GM19099 (cell line): Measurements from ENCODE around the gene PYGB.

Source experiments
- POLR2A ChIP-seq: IDR thresholded peaks from 3 replicates; pipeline ENCODE4 v1.6.1; 2011; ENCODE audit warnings: low read depth; ENCODE audit not compliant: insufficient read length; ENCODE audit errors: extremely low read depth

PYGB gene

DNA sequence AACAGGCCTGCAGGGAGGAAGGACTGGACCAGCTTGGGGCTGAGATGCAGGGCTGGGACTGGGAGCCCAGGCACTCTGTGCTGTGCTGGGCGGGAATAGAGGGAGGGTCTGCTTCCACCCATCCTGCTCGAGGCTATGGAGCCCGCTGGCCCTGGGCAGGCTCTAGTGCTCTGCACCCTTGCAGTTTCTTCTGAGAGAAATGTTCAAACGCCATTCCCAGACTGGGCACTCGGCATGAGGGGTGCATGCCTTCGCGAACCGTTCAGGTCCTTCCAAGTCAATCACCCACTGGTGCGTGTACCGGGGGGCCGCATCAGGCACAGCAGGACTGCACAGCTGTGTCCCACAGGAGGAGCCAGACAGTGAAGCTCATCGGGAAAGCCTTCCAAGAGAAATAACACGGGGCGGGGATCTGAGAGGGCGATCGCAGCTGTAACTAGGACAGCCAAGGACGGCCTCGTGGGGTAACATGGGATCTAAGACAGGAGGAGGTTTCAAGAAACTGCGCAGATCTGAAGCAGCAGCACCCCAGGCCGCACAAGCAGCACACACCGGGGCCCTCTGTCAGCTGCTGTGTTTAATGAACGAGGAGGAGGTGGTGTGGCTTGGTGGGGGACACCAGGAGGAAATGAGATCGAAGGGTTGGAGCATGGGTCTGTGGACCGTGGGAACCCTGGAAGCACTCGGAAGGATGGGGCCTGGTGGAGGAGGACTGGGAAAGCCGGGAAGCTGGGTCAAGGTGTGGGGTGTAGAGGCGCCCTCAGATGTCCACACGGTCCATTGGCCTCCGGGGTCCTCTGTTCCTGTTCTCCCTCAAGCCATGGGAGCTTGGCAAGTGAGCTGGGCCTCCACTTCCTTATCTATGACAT, 26.1 kb upstream of the PYGB start:
- no peak for TF ChIP-seq POLR2A

DNA sequence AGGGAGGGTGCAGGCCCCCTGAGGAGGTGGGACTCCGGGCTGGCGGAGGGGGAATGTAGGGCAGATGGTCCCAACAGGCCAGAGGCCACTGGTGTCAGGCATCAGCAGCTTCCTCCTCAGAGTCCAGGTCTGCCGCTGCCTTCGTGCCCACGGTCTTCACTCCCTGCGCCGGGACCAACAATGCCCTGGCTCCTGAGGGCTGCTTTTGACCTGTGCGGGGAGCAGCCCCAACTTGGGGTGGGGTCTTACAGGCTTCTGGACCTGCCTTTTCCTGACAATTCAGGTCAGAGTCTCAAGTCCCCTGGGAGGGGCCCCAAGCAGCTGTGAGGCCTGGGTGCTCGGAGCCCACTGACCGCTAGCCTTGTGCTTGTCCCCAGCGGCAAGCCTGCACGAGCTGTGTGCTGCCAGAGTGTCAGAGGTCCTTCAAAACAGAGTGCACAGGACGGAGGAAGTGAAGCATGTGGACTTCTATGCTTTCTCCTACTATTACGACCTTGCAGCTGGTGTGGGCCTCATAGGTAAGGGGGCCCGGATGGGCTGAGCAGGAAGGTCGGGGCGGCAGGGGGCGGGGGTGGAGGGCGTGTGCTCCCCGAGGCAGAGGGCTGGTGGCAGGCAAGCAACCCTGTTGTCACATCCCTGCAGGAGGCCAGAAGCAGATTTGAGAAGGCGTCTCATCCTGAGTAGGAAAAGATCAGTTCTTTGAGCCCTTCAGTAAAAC, 25.3 kb upstream of the PYGB start:
- TF ChIP-seq POLR2A, result no peak

DNA sequence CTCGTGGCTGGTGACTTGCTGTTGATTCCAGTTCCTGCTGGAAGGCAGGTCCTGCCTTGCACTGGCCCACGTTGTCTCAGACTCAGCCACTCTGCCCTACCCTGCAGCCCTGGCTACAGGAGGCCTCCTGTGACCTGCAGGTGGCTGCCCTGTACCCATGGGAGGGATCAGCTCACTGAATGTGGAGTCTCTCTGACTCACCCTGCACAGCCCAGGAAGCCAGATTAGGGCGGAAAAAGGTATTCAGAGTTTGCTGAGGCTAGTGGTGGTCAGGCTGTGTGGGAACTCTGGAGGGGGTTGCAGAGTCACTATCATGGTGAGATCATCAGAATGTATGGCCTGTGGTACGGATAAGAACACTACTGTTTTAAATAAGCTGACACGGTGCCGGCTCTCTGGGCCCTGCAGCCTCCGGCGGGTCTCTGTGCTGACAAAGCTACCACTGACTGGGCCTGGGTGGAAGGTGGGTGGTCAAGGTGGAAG, 24.7 kb upstream of the PYGB start:
- no peak for TF ChIP-seq POLR2A

DNA sequence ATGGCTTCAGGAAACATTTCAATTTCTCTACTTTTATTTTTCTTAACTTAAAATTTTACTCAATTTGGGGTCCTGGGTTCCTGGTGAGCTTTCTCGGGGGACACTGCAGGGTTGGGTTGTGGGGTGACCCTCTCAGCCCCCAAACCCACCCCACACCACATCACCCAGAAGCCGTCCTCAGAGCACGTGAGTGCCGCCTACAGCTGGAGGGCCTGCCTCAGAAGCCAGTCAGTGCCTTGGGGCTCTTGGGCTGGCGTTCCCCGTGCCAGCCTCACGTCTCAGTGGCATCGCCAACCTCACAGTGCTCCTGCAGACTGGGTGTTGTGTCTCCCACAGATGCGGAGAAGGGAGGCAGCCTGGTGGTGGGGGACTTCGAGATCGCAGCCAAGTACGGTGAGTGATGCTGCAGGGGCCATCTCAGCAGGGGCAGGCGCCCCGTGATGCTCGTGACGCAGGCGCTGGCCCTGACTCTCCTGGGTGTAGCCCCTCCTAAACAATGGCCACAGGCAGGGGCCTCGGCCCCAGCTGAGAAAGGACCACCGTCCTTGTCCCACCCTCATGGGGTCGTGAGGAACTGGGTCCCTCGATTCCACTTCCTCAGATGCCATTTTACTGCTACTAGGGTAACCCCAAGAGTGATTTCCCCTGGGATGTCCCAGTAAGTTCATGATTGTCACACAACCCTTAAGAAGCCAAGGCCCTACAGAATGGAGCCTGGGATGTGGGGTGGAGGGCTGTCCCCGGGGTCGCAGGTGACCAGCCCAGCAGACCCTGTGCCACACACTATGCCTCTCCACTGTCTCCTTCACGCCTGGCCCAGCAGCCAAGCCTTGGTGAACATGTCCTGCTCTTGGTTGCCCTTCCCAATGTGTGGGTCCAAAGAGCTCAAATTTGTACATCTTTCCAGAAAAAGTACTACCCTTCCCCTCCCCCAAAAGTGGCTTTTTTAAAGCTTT, 23.8 kb upstream of the PYGB start:
- TF ChIP-seq POLR2A, result no peak

DNA sequence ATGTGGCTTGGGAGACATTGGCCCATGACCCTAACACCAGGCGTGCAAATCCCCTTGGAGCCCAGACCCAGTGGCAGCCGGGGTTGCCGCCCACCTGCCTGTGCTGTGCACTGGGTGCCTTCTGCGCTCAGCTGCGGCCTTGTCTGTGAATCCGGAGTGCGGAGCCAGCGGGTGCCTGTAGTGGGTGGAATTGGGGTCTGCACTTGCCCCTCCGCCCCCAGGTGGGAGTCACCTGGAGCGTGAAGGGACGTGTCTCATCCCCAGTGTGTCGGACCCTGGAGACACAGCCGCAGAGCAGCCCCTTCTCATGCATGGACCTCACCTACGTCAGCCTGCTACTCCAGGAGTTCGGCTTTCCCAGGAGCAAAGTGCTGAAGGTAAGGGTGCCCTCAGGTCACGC, 22.9 kb upstream of the PYGB start:
- no peak for TF ChIP-seq POLR2A

DNA sequence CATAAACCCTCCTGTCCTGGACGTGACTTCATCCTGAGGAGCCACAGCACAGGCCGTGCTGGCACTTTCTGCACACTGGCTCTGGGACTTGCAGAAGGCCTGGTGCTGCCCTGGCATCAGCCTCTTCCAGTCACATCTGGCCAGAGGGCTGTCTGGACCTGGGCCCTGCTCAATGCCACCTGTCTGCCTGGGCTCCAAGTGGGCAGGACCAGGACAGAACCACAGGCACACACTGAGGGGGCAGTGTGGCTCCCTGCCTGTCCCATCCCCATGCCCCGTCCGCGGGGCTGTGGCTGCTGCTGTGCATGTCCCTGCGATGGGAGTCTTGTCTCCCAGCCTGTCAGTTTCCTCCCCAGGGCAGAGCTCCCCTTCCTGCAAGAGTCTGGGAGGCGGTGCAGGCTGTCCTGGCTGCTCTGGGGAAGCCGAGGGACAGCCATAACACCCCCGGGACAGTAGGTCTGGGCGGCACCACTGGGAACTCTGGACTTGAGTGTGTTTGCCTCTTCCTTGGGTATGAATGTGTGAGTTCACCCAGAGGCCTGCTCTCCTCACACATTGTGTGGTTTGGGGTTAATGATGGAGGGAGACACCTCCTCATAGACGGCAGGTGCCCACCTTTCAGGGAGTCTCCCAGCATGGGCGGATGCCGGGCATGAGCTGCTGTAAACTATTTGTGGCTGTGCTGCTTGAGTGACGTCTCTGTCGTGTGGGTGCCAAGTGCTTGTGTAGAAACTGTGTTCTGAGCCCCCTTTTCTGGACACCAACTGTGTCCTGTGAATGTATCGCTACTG, 22.0 kb upstream of the PYGB start:
- TF ChIP-seq POLR2A, result no peak

DNA sequence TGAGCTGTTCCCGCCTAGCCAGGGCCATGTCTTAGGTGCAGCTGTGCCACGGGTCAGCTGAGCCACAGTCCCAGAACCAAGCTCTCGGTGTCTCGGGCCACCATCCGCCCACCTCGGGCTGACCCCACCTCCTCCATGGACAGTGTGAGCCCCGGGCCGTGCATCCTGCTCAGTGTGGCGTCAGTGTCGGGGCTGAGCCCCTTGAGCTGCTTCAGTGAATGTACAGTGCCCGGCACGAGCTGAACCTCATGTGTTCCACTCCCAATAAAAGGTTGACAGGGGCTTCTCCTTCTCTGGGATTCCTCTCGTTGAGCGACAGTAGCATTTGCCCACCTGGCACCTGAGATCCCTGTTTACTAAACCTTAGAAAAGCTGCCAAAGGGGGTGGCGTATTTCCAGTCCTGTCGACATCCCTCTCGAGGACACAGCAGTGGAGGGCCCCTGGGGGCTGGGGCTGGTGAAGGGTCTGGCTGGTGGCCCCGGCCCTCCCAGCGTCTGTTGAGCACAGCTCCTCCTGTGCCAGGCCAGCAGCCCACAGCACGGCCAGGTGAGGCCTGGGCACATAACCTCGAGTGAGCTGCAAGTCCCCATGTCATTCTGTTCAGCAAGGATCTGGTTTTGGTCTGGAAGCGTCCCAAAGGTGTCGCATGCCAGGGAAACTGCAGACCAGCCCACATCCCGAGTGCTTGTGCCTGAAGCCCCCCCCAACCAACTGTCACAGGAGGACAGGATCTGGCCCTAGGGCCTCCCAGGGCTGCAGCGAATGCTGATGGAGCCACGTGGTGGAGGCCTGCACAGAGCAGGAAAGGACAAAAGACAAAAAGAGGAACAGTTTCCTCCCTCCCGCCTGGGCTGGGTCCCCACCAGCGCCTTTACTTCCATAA, 21.2 kb upstream of the PYGB start:
- no peak for TF ChIP-seq POLR2A

DNA sequence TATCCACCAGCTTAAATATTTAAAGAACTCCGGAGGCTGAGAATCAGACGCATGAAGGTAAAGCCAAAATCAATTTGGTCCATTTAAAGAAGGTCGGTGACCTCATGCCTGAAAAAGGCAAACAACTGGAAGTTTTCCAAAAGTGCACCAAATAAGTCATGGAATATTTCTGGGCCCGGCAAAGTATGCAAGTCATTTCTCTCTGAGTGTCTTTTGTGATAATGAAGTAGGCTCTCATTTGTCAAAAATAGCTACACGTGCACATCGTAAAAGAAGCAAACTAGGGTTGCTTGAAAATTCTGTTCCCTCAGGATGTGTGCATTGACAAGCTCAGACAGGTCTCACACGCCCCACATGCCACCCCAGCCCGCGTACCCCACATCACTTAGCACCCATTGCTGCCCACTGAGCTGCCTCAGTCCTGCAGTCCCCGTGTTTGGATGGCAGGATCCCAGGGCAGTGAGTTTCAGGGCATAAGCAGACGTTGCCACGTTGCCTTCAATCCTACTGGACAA, 20.5 kb upstream of the PYGB start:
- TF ChIP-seq POLR2A, result no peak

DNA sequence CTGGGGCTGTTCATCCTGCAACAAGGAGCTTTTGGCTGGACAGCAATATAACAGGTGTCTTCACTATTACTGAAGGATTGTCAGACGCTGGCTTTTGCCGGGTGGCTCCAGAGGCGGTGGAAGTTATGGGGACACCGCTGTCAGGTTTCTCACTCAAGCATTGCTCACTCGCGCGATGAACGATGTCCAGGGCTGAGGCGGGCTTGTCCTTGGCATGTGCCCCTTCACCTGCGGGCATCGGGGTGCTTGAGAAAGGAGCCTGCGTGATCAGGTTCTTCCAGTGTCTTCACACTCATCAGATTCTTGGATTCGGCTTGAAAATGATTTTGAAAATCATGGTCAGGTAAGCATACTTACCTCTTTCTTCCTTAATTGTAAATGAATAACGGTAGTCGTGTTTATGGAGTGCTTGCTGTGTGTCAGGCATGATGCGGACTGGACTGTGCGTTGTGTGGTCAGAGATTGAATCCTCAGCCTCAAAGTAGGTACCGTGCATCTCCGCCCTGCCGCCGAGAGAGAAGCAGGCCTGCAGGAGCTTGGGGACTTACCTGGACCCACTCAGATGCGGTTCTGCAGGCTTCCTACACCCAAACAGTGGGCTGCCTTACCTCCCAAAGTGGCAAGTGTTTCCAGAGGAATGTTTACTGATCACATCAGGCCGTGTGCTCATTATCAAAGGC, 18.3 kb upstream of the PYGB start:
- TF ChIP-seq POLR2A, result no peak

DNA sequence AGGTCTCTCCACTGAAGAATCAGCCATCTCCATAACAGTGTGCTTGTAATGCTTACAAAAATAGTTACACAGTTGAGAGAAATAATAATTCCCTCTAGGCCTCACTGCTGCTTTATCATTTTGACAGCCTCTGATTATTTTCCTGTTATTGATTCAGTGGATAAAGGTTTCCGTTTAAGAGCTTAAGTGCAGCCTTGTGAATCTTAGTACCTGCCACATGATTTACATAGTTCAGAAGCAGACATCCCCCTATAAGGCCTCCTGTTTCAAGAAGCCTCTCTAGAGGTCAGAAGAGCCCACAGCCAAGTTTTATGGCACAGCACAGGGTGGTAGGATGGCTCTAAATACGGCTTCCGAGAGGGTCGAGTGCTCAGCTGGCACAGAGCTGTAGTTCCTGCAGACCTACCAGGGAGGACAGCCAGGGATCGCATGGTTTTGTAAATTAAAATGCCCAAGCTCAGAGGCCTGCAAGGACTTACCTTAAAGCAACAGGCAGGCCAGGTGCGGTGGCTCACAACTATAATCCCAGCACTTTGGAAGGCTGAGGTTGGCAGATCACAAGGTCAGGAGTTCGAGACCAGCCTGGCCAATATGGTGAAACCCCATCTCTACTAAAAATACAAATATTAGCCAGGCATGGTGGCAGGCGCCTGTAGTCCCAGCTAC, 17.6 kb upstream of the PYGB start:
- TF ChIP-seq POLR2A, result no peak

DNA sequence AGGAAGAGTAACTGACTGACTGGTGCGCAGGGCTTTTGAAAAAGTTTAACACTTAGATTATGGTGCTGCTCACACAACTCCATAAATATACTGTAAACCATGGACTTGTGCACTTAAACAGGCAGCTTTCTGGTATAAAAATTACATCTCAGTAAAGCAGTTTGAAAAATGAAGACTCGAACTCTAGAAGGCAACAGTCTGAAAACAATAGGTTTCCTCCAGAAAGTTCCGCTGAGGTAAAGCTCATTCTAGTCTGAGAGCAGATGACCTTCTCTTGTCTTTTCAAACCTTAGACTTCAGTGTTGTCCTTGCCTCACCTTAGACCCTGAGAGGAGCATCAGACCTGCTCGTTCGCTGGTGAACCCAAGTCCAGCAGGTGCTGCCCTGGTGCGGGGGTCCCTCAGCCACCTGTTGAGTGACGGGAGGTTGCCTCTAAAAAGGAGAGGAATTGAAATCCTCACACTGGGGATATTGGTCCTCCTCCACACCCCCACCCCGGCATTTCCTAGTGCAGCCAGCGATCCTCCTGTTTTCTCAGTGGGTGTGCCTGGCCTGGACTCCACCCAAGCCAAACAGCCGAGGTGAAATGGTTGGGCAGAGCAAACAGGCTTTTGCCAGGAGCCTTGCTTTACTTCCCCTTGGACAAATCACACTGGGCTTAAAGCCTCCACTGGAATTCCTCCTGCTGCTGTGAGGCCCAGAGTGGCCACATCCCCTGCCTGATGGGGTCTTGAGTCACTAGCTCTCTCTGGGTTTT, 14.7 kb upstream of the PYGB start:
- no peak for TF ChIP-seq POLR2A

DNA sequence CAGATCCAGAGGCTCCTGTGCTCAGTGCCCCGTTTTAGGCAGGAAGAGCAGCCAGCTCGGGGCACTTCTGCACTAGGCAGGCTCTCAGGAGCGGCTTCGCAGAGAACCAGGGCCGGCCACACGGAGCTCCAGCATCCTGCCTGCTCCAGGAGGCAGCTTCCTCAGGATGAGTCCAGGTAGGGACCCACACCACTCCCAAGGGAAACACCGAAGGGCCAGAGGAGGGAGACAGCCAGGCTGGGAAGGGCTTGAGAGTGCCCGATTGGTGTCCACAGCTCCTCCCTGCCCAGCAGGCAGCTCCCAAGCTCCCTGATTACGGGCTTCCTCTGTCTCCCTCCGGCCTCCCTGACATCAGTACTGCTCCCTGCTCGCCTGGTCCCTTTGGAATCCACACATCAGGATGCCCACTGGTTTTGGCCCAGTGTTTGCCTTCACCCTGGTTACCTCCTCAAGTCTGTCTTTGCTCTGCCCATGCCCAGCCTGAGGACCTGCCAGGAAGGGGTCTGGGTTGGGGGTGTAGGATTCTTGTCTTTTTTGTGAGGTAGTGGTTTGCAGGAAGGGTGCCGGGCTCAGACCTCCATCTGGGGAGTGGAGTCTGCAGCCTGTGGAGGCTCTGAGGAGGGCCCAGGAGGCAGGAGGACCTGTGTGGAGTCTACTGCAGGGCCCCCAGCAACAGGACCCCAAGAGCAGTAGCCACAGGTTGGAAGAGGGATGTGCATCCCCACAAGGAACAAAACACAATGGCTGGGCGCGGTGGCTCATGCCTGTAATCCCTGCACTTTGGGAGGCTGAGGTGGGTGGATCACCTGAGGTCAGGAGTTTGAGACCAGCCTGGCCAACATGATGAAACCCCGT, 11.2 kb upstream of the PYGB start:
- no peak for TF ChIP-seq POLR2A
